Ecto neural progenitor cell (in vitro differentiated cells): Measurements from ENCODE around the gene ARHGAP42.
"Not testable (repeated sequence)": the region's sequence is repeated elsewhere in the genome, so short reads cannot be mapped to it uniquely, and the experiment has no call there.

Experiments used
- DNase-seq: peaks from one replicate; pipeline ENCODE4 v3.0.0-alpha.2; 2018; ENCODE audit warnings: low spot score

Gene ARHGAP42

DNA sequence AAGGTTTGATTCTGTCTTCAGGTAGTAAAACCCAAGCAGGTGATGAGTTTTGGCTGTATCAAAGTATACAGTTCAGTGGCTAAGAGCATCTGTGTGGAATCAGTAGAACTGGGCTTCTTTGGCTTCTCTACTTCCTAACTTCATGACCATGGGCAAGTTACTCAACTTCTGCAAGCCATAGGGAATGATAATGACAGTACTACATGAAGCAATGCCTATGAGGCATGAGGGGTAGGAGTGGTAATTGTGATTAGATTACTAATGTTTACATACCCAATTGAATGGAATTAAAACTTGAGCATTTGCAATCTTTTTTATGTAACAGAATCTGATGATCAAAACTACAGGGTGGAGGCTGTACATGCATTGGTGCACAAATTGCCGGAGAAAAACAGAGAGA lies 278.3 kb downstream of the ARHGAP42 start:
- DNase-seq, result no peak

DNA sequence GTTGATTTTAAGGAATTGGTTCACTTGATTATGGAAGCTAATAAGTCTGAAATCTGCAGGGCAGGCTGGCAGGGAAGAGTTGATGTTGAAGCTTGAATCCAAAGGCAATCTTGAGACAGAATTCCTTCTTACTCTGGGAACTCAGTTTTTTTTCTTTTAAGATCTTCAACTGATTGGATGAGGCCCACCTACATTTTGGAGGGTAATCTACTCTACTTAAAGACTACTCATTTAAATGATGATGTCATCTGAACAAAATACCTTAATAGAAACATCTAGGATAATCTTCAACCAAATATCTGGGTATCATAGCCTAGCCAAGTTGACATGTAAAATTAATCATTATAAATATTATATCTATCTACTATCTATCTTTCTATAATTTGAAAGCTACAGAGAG lies 279.3 kb downstream of the ARHGAP42 start:
- no peak for DNase-seq

DNA sequence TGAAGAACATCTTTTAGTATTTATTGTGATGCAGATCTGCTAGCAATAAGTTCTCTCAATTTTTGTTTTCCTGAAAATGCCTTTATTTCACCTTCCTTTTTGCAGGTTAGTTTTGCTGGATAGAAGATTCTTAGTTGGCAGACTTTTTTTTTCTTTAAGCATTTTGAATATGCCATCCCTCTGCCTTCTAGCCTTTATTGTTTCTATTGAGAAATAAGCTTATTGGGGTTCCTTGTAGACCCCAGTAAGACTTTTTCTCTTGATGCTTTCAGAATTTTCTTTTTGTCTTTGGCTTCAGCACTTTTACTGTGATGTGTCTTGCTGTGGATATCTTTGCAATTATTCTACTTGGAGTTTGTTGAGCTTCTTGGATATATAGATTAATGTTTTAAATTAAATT lies 281.9 kb downstream of the ARHGAP42 start:
- no peak for DNase-seq

DNA sequence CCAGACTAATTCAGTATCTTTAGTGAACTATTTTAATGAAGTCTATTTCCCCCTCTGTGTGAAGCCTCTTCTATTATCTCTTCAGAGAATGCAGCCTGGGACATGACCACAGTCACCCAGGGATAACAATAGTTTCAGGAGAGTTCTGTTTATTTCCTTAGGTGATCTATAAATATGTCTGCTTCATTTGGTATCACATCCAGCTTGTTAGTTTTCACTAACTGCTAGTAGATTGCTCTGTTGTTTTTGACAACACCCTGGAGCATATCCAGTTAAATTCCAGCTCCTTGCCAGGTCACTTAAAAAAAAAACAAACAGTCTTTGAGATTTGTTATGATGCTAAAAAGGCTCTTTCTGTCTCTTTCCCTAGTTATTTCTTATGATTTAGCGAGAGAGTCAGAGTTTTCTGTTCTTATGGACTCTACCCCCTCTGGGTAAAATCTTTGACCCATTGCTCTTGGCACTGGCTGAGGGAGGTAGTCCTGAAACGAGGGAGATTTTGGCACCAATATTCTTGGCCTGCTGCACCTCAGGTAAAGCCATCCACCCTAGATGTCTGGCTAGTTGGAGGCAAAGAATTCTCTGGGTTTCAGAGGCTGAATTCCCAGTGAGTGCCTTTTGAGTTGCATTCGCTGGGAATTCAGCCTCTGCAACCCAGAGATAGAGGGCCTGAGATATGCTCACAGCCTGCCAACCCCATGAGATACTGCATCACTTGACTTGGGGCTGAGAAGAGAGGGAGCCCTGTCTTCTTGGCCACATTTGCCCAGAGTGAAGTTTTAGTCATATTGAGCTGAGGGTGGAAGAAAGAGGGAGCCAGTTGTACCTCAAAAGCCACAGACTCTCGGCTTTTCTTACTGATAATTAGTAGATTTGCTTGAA lies 283.4 kb downstream of the ARHGAP42 start:
- no peak for DNase-seq

DNA sequence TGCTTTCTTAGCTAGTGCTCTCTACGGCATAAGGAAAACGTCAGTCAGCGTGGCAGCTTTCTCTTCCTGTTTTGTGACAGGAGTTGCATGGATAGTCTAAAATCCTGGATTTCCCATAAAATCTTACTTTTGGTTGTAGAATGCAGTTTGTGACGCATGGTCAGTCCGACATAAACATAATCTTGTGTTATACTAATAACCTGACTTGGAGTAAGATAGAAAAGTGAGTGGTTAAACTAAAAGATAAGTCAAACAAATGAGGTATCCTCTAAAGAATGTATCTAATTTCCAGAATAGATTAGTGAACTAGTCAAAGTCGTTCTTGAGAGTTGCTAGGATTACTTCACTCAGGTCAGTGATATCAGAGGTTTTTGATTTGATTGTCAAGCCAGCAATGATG lies 285.0 kb downstream of the ARHGAP42 start:
- DNase-seq, result no peak

DNA sequence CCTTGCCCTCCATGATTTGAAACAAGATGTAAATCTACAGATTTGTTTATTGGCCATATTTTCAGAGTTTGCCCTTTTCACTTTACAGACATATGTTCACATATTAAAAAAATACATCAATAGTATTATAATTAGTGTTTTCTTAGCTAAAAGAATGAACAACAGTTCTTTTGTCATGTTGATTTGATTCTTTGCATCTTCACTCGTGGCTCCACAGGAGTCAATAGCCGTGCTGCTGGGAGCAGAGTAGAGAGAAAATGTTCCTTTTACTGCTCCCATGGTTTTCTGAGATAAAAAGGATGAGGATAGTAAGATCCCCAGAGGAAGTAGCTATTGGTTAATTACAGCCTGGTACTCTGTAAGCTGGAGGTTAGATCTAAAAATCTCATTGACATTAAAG lies 291.4 kb downstream of the ARHGAP42 start:
- no peak for DNase-seq

DNA sequence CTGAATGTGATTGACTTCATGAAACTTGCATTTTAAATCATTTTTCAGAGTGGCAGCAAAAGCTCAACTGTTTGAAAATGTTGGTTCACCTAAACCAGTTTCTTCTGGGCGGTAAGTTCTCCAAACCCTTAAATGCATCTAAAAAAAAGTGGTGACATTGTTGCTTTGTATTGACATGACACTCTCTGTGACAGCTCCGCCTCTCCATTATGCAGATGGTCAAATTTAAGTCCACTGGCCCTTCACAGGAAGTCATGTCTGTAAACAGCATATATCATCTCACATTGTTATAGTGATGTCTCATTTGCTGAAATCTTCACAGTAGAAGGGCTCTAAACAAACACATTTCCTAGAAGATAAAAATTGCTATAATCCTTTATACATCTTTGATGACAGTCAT lies 291.9 kb downstream of the ARHGAP42 start:
- no peak for DNase-seq

DNA sequence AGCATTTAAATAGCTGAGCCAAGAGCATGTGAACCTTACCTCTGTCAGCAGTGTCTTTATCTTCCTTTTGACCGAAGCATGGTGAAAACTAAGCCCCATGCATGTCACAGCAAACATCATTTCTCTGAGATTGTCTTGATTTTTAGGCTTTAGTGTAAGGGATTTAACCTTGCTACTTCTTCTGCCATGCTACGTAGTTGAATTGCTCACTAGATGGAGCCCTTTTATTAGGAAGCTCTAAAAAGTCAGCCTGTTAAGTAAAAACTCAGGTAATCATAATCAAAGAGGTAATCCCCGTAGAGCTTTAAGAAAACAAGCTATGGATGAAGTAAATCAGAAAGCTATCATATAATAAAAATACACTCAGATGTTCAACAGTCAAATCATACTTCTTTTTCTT lies 293.1 kb downstream of the ARHGAP42 start:
- no peak for DNase-seq

DNA sequence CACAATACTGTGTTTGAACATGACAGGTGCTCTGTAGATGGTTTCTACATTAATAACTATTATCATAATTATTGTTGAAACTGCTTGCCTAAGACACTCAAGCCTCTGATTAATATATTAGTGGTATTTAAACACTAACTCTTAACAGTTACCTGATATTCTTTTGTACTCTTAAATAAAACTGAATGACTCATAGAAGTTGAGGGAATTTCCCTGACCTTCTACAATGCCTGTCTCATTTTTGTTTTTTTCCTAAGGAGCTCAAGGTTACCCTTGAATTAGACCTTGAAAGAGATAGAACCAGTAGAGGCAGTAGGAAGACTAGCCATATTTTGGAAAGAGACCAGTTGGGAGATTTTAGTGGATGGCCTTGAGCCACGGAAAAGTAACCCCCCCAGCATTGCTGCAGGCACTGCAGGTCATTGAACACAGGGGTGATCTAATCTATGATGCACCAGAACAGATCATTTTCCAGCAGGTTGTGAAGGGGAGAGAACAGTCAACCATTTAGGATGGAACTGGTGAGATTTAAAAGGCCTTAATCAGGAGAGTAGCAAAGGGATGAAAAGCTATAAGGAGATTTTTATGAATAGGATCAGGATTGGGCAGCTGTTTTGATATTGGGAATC lies 294.2 kb downstream of the ARHGAP42 start:
- DNase-seq, result no peak

DNA sequence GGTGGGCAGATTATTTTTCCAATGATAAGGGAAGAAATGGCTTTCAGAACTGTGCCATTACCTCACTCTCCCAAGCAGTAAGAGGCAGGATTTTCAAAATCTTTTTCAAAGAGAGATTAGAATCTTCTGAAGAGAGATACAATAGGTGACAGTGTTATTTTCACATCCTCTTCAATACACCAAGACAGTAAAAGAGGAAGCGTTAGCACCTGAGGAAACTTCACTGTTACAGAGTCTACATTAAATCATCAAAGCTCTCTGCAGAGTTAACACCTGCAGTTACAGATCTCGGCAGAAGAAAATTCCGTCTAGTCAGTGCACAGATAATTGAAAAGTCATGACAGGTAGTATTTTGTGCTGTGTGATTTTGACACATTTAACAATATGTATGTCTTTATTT lies 297.6 kb downstream of the ARHGAP42 start:
- no peak for DNase-seq

DNA sequence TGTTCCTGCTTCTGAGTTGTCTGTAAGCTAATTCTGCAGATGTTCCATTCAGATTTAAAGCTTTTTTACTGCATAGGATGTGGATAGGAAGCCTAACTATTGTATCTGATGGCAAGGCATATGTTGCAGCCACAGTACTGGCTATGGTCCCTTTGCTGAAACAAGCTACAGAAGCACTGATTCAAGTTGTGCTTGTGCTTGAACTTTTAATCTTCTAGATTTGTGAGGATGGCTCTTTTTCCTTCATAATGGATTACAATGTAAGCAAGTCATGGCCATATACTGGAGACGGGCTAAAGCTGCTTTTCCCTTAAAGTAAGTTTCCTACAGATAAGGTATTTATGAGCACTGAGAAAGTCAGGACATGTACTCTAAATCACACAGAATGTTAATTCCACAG lies 303.8 kb downstream of the ARHGAP42 start:
- DNase-seq, result no peak

DNA sequence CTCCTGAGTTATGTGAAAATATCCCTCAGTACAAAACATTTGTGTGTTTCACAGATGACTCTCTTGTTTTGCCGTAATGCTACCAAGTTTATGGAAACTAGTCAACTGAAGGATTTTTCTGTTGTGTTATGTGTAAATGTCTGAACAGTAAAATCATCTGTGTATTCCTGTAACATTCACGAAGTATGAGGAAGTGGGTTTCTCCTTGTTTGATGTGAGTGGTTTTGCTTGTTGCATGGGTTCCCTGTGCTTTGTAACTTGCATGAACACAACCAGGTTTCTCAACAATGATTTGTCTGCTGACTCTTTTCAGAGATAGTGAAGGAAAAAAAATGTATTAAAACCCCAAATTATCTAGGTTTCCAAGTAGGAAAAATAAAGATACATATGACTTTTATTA lies 304.5 kb downstream of the ARHGAP42 start:
- DNase-seq, result no peak

DNA sequence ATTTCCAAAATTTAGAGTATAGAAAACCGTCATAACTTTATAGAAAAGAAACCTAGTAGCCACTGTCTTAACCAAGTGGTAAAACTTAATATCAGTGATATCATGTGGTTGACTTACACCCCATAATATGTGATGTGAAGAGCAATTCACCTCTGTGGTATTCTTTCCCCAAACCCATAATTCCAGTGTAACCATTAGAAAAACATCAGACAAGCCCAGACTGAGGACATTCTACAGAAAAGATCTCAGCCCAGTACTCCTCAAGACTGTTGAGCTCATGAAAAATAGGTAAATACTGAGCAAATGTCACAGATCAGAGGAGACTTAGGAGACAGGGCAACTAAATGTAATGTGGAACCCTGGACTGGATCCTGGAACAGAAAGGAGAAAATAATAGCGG lies 307.9 kb downstream of the ARHGAP42 start:
- DNase-seq, result no peak

DNA sequence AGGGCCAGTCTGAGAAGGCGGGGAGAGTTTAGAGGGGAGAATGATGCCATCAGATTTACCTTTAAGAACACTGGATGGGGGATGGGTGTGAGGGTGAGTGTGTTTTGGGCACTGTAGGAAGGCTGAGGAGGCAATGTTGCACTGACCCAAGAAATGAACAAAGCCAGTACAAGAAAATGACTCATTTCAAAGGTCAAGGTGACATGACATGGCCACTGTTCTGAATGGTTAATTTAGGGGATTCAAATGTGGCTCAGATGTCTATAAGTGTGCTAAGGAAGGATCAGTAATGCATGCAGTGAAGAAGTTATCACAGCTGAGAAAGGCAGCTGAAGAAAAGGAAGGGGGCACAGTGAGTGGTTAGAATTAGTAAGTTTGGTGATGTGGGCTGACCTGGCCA lies 312.7 kb downstream of the ARHGAP42 start:
- DNase-seq, result no peak

DNA sequence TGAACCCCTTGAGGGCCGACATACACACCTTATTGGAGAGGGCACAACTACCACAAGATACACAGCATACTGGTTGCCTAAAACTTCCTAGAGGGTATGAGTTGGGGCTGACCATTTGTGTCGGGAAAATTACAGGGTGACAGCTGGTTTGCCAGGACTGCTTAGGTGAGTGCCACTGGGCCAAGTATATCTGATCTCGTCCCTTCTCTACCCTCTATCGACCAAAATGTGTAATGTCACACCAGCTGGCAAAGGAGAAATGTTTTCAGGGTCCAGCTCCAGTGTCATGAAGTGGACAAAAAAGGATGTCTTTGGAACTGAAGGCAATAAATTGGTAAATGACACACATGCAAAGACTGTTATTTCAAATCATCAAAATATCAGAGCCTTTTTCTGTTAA lies 316.4 kb downstream of the ARHGAP42 start:
- no peak for DNase-seq

DNA sequence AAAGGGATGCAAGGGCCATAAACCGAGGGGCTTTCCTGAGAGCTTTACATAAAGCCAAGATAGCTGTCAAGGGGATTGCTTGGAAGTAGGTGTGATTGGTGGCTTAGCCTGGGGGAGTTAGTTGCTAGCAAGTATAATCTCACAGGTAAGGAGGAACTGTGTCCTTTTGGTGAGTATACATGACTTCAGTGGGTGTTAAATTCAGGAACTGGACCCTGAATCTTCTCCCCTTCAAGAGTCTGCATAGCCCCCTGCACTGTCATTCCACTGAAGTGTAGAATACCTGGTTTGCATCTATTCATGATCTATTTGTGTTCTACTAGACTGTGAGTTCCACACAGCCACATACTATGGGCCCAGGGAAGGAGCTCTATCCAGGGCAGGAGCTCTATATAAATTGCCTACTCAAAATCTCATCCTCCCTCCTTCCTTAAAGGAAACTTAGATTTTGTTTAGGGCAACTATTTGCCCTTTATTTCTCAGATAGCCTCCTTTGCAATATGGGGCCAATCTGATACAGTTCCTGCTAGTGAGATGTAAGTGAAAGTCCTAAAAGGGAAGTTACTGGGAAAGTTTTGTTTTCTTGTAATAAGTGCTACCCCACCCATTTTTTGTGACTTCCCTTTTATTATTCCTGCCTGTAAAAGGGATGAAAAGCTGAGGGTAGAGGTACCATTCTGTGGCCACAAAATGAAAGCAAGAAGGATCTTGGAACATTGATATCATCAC lies 322.0 kb downstream of the ARHGAP42 start:
- DNase-seq, result no peak

DNA sequence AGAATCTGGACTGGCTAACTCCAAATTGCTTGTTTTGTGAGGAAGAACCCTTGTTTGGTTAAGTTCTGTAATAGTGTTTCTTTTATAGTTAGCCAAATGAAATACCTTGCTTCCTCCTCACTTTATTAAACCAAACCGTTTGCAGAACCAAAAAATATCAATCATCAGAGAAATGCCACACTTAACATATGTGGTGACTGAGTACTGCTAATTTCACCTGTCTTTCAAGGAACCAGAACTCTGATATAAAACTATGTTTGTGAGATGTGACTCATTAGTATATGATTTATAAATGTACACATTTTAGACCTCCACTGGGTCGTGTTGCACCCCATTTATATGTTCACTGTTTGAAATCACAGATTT lies 322.6 kb downstream of the ARHGAP42 start:
- DNase-seq, result no peak

DNA sequence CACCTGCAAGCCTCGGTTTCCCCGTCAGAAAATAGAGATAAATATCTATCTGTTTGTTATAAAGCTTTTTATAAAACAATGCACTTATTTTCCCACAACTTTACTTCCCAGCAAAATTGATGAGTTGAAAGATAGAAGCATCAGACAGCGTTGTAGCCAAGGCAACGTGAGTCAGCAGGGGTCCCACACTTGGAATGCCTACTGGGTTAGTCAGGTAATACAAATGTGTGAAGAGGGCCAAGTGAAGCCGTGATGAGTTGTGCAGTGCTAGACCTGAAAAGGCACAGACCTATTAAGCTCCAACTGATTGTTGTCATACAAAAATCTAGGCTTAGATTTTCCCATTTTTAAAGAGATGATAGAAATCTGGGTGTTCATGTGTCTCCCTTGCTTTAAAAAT lies 323.8 kb downstream of the ARHGAP42 start:
- no peak for DNase-seq

DNA sequence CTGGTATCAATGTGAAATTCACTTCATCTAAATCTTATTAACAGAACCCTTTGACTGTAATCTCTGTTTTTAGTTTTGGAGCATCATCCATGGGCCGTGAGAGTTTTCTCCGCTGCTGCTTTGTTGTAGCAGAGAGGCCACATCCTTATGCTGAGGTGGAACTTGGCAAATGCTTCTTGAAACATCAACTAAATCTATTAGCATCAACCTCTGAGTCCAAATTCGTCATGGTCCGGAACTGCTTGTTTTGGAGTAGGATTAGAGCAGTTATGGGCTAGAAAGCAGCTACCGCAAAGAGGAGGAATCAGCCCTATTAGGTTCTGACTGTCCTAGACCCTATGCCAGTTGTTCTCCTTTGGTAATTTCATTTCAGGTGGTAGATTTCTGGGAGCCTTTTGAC lies 324.8 kb downstream of the ARHGAP42 start:
- DNase-seq, result no peak

DNA sequence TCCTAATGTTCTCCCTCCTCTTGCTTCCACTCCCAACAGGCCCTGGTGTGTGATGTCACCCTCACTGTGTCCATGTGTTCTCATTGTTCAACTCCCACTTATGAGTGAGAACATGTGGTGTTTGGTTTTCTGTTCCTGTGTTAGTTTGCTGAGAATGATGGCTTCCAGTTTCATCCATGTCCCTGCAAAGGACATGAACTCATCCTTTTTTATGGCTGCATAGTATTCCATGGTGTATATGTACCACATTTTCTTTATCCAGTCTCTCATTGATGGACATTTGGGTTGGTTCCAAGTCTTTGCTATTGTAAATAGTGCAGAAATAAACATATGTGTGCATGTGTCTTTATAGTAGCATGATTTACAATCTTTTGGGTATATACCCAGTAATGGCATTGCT lies 326.6 kb downstream of the ARHGAP42 start:
- not testable (repeated sequence) for DNase-seq

DNA sequence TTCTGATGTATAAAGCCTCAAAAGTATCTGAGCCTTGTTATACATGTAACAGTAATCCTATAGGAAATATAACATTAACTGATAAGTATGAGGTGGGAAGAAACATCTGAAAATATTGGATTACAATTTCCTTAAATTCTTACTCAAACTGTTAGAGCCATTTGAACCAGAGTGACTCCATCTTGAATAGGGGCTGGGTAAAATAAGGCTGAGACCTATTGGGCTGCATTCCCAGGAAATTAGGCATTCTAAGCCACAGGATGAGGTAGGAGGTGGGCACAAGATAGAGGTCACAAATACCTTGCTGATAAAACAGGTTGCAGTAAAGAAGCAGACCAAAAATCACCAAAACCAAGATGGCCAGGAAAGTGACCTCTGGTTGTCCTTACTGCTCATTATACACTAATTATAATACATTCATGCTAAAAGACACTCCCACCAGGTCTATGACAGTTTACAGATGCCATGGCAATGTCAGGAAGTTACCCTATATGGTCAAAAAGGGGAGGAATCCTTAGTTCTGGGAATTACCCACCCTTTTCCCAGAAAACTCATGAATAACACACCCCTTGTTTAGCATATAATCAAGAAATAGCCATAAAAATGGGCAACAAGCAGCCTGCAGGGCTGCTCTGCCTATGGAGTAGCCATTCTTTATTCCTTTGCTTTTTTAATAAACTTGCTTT lies 327.7 kb downstream of the ARHGAP42 start:
- DNase-seq, result no peak

DNA sequence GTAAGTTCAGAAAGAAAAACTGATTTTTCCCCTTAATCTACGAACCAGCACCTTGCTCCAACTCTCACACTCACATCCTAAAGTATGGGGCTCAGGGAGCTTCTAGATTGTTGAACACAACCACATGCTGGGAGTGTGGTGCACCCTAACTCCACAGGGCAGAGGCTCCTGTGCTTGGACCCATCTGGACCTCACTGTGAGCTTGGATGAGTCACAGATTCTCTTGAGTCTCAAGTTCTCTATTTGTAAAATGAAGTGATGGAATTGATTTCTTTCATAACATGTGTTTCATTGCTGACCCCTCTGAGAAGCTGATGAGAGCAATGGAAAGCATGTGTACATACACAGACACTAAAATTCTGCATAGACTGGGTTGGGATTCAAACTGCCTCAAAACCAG lies 332.8 kb downstream of the ARHGAP42 start:
- DNase-seq, result no peak

DNA sequence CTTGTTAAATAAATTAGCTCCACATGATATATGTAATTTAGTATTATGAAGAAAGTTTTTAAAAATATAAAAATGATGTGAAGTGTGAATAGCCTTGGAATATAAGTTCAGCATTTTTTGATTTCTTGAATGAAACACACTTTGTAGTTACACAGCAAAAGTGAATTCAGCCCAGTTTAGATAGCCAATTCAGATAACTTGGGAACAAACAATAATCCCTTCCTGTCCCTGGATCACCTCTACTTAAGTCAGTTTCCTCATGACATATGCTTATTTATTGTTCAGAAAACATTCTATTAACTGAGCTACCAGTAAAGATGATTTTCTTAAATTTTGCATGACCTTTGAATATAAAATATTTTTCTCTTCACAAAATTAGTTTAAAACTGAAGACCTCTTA lies 335.2 kb downstream of the ARHGAP42 start:
- no peak for DNase-seq
